SK-N-SH (cell line): ENCODE results near the gene EME2. TPM values are rescaled to one million over a fixed set of nuclear protein-coding genes. Genes with fewer than 3 reads are reported as not detected.

Experiments
- CTCF ChIA-PET: fragments of 300-600, 350-600 bp; formaldehyde crosslinking; extraction: SDS; loops from one replicate; lab custom pipeline; 2021; lab: Yijun Ruan, JAX
- POLR2A ChIA-PET: fragments of 350-600 bp; sonication (Branson Sonifier 250); formaldehyde crosslinking; extraction: SDS; loops from one replicate; lab custom pipeline; 2020; ENCODE audit warnings: antibody characterized with exemption, inconsistent platforms; lab: Yijun Ruan, JAX
- DNase-seq: peaks from one replicate; pipeline ENCODE4 v3.0.0; 2012
- H2AFZ ChIP-seq: fragments of 200-600 bp; sonication (generic); 2 replicates; pipeline ENCODE4 v1.8.1; 2016; ENCODE audit warnings: antibody characterized with exemption, mild to moderate bottlenecking, low read depth
- H3F3A ChIP-seq: fragments of 200-600 bp; sonication (generic); replicated peaks from 2 replicates; pipeline ENCODE3; 2016; ENCODE audit warnings: antibody characterized with exemption, mild to moderate bottlenecking; ENCODE audit not compliant: insufficient read depth
- H3K27ac ChIP-seq, 2 experiments: fragments of 200-500 bp in 1 of 2; fragments of 200-600 bp in 1 of 2; sonication (Bioruptor generic) in 1 of 2; sonication (generic), shearing (Covaris generic) in 1 of 2; 2 replicates each; pipeline versions ENCODE4 v1.5.1 to v1.6.1; 2014 to 2016; ENCODE audit warnings: low read depth in 2 of 2, inconsistent platforms in 1 of 2, low read length in 1 of 2, mild to moderate bottlenecking in 1 of 2, mixed read lengths in 1 of 2
- H3K27me3 ChIP-seq: fragments of 200-600 bp; sonication (generic), shearing (Covaris generic); 2 replicates; pipeline ENCODE4 v1.6.1; 2016; ENCODE audit warnings: mixed run types; ENCODE audit not compliant: insufficient read depth
- H3K36me3 ChIP-seq, 2 experiments: fragments of 200-500 bp in 1 of 2; fragments of 200-600 bp in 1 of 2; sonication (Bioruptor generic) in 1 of 2; sonication (generic) in 1 of 2; replicated peaks in 1 of 2; 2 replicates each; pipeline versions ENCODE3 to v1.5.1; 2014 to 2016; ENCODE audit warnings: low read length in 1 of 2, mild to moderate bottlenecking in 1 of 2; ENCODE audit not compliant: insufficient read depth in 2 of 2, control insufficient read depth in 1 of 2
- H3K4me1 ChIP-seq, 2 experiments: fragments of 200-500 bp in 1 of 2; fragments of 200-600 bp in 1 of 2; sonication (Bioruptor generic) in 1 of 2; sonication (generic), shearing (Covaris generic) in 1 of 2; 2 replicates each; pipeline versions ENCODE4 v1.5.1 to v1.6.1; 2014 to 2016; ENCODE audit warnings: low read depth in 1 of 2, low read length in 1 of 2, mixed run types in 1 of 2; ENCODE audit not compliant: insufficient read depth in 2 of 2, control insufficient read depth in 1 of 2
- H3K4me2 ChIP-seq: fragments of 200-600 bp; sonication (generic), shearing (Covaris generic); 2 replicates; pipeline ENCODE4 v1.6.1; 2017; ENCODE audit warnings: mixed run types
- H3K4me3 ChIP-seq, 2 experiments: fragments of 200-500 bp in 1 of 2; fragments of 200-600 bp in 1 of 2; sonication (Bioruptor generic) in 1 of 2; sonication (generic), shearing (Covaris generic) in 1 of 2; 2 replicates each; pipeline versions ENCODE4 v1.5.1 to v1.8.1; 2014 to 2016; ENCODE audit warnings: low read depth in 2 of 2, inconsistent platforms in 1 of 2, low read length in 1 of 2, mild to moderate bottlenecking in 1 of 2, mixed read lengths in 1 of 2, moderate library complexity in 1 of 2
- H3K79me2 ChIP-seq: fragments of 200-600 bp; sonication (generic); 2 replicates; pipeline ENCODE4 v1.8.1; 2017; ENCODE audit warnings: mild to moderate bottlenecking; ENCODE audit not compliant: insufficient read depth
- H3K9ac ChIP-seq: fragments of 200-600 bp; sonication (generic); 2 replicates; pipeline ENCODE4 v1.6.1; 2017; ENCODE audit warnings: mixed run types
- H3K9me2 ChIP-seq: fragments of 200-600 bp; sonication (generic); 2 replicates; pipeline ENCODE4 v1.6.1; 2017; ENCODE audit warnings: mixed run types
- H3K9me3 ChIP-seq: fragments of 200-600 bp; sonication (generic); 2 replicates; pipeline ENCODE4 v1.6.1; 2017; ENCODE audit warnings: mixed run types, mild to moderate bottlenecking, moderate library complexity
- H4K20me1 ChIP-seq: fragments of 200-600 bp; sonication (generic); 2 replicates; pipeline ENCODE4 v1.6.1; 2017; ENCODE audit warnings: mild to moderate bottlenecking, mixed run types; ENCODE audit not compliant: insufficient read depth
- CHD2 ChIP-seq: fragments of 150-350 bp; IDR thresholded peaks from 2 replicates; pipeline ENCODE4 v1.6.1; 2018; ENCODE audit warnings: low read length; ENCODE audit not compliant: partially characterized antibody
- CTCF ChIP-seq: fragments of 200-600 bp; sonication (generic); IDR thresholded peaks from 2 replicates; pipeline ENCODE4 v1.6.1; 2017; ENCODE audit warnings: antibody characterized with exemption, mild to moderate bottlenecking, moderate library complexity
- EP300 ChIP-seq, 2 experiments: IDR thresholded peaks; 2 replicates each; pipeline versions ENCODE4 v1.4.0 to v1.6.1; 2012; ENCODE audit warnings: borderline replicate concordance in 1 of 2, low read depth in 1 of 2, low read length in 1 of 2
- EZH2phosphoT487 ChIP-seq: fragments of 200-600 bp; sonication (generic); IDR thresholded peaks from 2 replicates; pipeline ENCODE4 v1.6.1; 2017; ENCODE audit warnings: low read depth, mixed run types, mild to moderate bottlenecking, antibody characterized with exemption, moderate library complexity, borderline replicate concordance
- GABPA ChIP-seq: IDR thresholded peaks from 2 replicates; pipeline ENCODE4 v1.4.0; 2012; ENCODE audit warnings: low read depth, mild to moderate bottlenecking
- NRF1 ChIP-seq: IDR thresholded peaks from 2 replicates; pipeline ENCODE4 v1.6.1; 2012; ENCODE audit warnings: low read depth, mild to moderate bottlenecking, low read length
- RAD21 ChIP-seq: IDR thresholded peaks from 2 replicates; pipeline ENCODE4 v1.6.1; 2012; ENCODE audit warnings: mild to moderate bottlenecking, low read length
- SIN3A ChIP-seq: IDR thresholded peaks from 2 replicates; pipeline ENCODE4 v1.6.1; 2012; ENCODE audit warnings: low read depth, mild to moderate bottlenecking, low read length, moderate library complexity, borderline replicate concordance
- TAF1 ChIP-seq: IDR thresholded peaks from 2 replicates; pipeline ENCODE4 v1.6.1; 2012; ENCODE audit warnings: low read depth, mild to moderate bottlenecking, low read length, moderate library complexity, borderline replicate concordance
- USF1 ChIP-seq: IDR thresholded peaks from 2 replicates; pipeline ENCODE4 v1.4.0; 2012; ENCODE audit warnings: low read depth, borderline replicate concordance
- whole genome bisulfite sequencing: methylation state at CpG from one replicate; pipeline ENCODE4 v1.1.6; 2017; ENCODE audit warnings: low lambda C conversion rate; 5-methylcytosine and 5-hydroxymethylcytosine counted together
- polyA plus RNA-seq, 3 experiments: library from polyadenylated mRNA; depleted of rRNA; stranded (reverse); fragments of >200 nt; gene quantifications; 2 replicates each; pipeline ENCODE4 v1.2.3, GENCODE V29; 2012

EME2 gene
- polyA plus RNA-seq, 1 of the 3 experiments (the other 2 are of a cell fraction): 10.1 TPM

DNA sequence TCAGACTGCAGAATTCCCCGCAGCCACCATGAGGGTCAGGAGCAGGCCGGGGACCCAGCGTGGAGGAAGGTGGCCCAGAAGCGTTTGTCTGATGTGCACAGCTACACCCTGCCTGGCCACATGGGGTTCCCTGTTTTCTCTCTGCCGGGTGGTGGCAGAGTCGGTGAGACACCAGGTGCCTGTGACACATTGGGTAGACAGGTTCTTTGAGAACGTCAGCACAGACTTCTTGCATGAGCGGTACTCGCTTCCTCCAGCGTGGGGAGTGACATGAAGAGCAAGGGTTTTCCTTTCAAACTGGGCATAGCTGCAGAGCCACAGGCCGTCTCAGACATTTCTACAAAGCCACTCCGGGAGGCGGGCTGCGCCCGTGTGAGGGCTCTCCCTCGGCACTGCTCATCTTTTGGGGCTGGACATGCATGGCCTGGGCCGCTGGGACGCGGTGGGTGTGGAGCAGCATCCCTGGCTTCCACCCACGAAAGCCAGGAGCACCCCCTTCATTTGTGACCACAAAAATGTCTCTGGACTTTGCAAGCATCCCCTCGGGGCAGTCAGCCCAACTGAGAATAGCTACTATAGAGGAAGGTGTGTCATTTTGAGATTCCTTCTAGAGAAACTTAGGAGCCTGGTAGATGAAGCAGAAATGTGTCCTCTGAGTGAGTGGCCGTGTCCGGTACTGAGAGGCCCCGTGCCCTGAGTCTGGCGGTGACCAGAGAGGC is 27.3 kb upstream of the EME2 start (continued):
- no peak for TF ChIP-seq CTCF
- TF ChIP-seq, all 33 proteins: peak for 0

- Histone ChIP-seq H3K9me2 (no peaks in the 10 kb centered on the region), H2AFZ (no peak overlapping the region), H3K27me3 (no peaks in the 10 kb centered on the region), H3K4me3 (no peak overlapping the region), H3K9ac (no peak overlapping the region), H3K4me2 (no peak overlapping the region), H3K27ac (no peak overlapping the region), H4K20me1 (no peaks in the 10 kb centered on the region), H3K36me3 (peaks cover 4 to 59% of the 10 kb centered on the region in 2 experiments), H3F3A (no peaks in the 10 kb centered on the region), H3K4me1 (no peaks in the 10 kb centered on the region), H3K9me3 (no peaks in the 10 kb centered on the region), H3K79me2 (no peaks in the 10 kb centered on the region)
- DNase-seq: no peak
- ChIA-PET CTCF (interaction anchor here (0.7 to 1.0 kb wide), 2 partner anchors 22 to 23 kb away, joined by 3 to 4 read pairs; no protein-coding TSS in a partner anchor), POLR2A (interaction anchor here (0.7 kb wide), 1 partner anchor 10 kb away, joined by 4 read pairs; no protein-coding TSS in a partner anchor)
- WGBS: 94% methylated on average over 12 of the region's 29 CpGs
- no peak for TF ChIP-seq CHD2
- no peak for TF ChIP-seq USF1
- no peak for TF ChIP-seq SIN3A
- no peak for TF ChIP-seq TAF1
- no peak for TF ChIP-seq GABPA
- TF ChIP-seq EP300 (IDR thresholded peaks at IDR 0.05; ENCODE audit: borderline replicate concordance in 1 of 2, low read depth in 1 of 2, low read length in 1 of 2): no peak
- TF ChIP-seq NRF1: no peak
- no peak for TF ChIP-seq EZH2phosphoT487
- no peak for TF ChIP-seq RAD21
Measured at GRCh38 chr16:1745900-1746692, 26.5 kb upstream of the EME2 start.
